Activated T-helper 1 cell treated with anti-CD3 and anti-CD28 coated beads, Interleukin-12 subunit alpha, Interleukin-12 subunit beta, Interleukin-2, Interleukin-4 antibody, amounts not matched to agents 30 ng/mL and 10 ng/mL and 1 ng/mL, durations not matched to agents 14 hours and 24 hours and 36 hours (primary cell): ENCODE data around the gene STAT2. TPM values are rescaled to one million over a fixed set of nuclear protein-coding genes. Genes with fewer than 3 reads are reported as not detected.
"Not testable (repeated sequence)": the region's sequence is repeated elsewhere in the genome, so short reads cannot be mapped to it uniquely, and the experiment has no call there.

Experiments used
- DNase-seq: peaks from one replicate; pipeline ENCODE4 v3.0.0; 2021; ENCODE audit warnings: low spot score
- H3K27ac Mint-ChIP-seq: one replicate; pipeline ENCODE4 v1.8.0; 2021; ENCODE audit warnings: mild to moderate bottlenecking, mixed read lengths
- H3K27me3 Mint-ChIP-seq: one replicate; pipeline ENCODE4 v1.8.0; 2022; ENCODE audit warnings: mild to moderate bottlenecking, moderate library complexity, mixed read lengths; ENCODE audit not compliant: insufficient read depth
- H3K36me3 Mint-ChIP-seq: one replicate; pipeline ENCODE4 v1.8.0; 2021; ENCODE audit warnings: low read depth, mixed read lengths
- H3K4me1 Mint-ChIP-seq: one replicate; pipeline ENCODE4 v1.8.0; 2021; ENCODE audit warnings: low read depth, mixed read lengths
- H3K4me3 Mint-ChIP-seq: one replicate; pipeline ENCODE4 v1.8.0; 2021; ENCODE audit warnings: mild to moderate bottlenecking, moderate library complexity, mixed read lengths
- H3K9me3 Mint-ChIP-seq: one replicate; pipeline ENCODE4 v1.8.0; 2021; ENCODE audit warnings: mixed read lengths
- intact Hi-C: fragments of 100-400 bp; cut with micrococcal nuclease; formaldehyde crosslinking; loops from one replicate; pipeline ENCODE4 v1.15.1; 2024
- total RNA-seq: library from RNA; stranded (reverse); gene quantifications from 2 replicates; pipeline ENCODE4 v1.2.3, GENCODE V29; 2022

Gene STAT2
- total RNA-seq, 1 donor from 2014 or later = 71.3 TPM

DNA sequence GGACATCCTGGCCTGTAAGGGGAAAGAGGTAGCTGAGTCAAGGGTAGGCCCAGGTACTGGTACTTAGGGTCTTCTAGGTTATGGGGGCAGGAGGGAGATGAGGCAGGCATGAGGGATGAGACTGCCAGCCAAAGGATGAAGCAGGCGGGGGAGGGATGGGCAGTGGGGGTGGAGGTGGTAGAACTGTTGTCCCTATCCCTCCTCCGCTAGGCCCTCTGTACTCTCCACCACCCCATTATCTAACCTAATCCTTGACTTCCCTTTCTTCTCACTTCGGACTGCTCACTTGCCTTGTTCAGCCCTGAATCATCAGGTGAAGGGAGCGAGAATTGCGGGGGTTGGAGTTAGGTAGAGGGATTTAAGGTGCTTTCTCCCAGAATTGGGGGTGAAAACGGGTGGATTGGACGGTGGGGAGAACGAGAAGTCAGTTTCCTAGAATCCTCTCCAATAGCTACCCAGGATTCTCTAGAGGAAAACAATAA, 26.7 kb downstream of the STAT2 start:
- no peak for DNase-seq
- Mint-ChIP-seq H3K27ac (peak overlapping the region; percentile 100), H3K4me1 (peaks cover 35% of the 10 kb centered on the region), H3K27me3 (no peaks in the 10 kb centered on the region), H3K9me3 (no peaks in the 10 kb centered on the region), H3K36me3 (no peaks in the 10 kb centered on the region), H3K4me3 (peak overlapping the region; percentile 87)
- intact Hi-C loops = loop anchor here (1.0 to 10.0 kb wide), 6 partner anchors 17 to 752 kb away; partner anchors contain the start of genes CS, NAB2, SPRYD4 and STAT2

- Mint-ChIP-seq H3K4me3 (peak overlapping the region; percentile 87), H3K4me1 (peaks cover 30% of the 10 kb centered on the region), H3K27ac (peak overlapping the region; percentile 100), H3K9me3 (no peaks in the 10 kb centered on the region), H3K36me3 (peaks cover 4% of the 10 kb centered on the region), H3K27me3 (no peaks in the 10 kb centered on the region)
- no peak for DNase-seq
- intact Hi-C loops = loop anchor here (1.0 to 10.0 kb wide), 6 partner anchors 16 to 752 kb away; partner anchors contain the start of genes CS, NAB2, SPRYD4 and STAT2
These were observed 27.3 kb downstream of the STAT2 start for GRCh38 chr12:56332512-56333196.

DNA sequence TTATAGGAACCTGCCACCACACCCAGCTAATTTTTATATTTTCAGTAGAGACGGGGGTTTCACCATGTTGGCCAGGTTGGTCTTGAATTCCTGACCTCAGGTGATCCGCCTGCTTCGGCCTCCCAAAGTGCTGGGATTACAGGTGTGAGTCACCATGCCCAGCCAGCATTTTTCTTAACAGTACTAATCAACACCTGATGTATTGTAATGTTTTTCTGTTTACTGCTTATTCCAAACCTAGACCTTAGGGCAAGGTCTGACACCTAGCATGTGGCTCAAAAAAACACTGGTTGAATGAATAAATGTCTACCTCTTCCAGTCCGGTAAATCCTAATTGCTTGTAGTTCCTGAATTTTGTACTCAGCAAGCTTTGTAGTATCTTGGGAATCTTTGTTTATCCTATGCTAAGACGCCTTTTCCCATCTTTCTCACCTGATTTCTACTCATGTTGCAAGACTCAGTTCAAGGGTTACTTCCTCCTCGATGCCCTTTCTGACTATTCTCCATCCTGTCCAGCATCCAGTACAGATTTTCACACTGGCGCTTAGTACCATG, 28.9 kb downstream of the STAT2 start:
- H3K36me3 Mint-ChIP-seq = peaks cover 15% of the 10 kb centered on the region
- DNase-seq = no peak
- no peak overlapping the region for H3K27ac Mint-ChIP-seq
- H3K27me3 Mint-ChIP-seq = no peaks in the 10 kb centered on the region
- peaks cover 16% of the 10 kb centered on the region for H3K4me1 Mint-ChIP-seq
- H3K4me3 Mint-ChIP-seq = no peak overlapping the region
- H3K9me3 Mint-ChIP-seq = no peaks in the 10 kb centered on the region
- intact Hi-C loops = loop anchor here (5.0 to 10.0 kb wide), 2 partner anchors 306 to 754 kb away; partner anchors contain the start of gene NAB2

- Mint-ChIP-seq H3K4me1 (no peaks in the 10 kb centered on the region), H3K9me3 (no peaks in the 10 kb centered on the region), H3K27me3 (no peaks in the 10 kb centered on the region), H3K27ac (no peak overlapping the region), H3K4me3 (no peak overlapping the region), H3K36me3 (peaks cover 36% of the 10 kb centered on the region)
- intact Hi-C loops = no loop called here
- no peak for DNase-seq
These were observed 33.4 kb downstream of the STAT2 start for GRCh38 chr12:56326533-56326932.

DNA sequence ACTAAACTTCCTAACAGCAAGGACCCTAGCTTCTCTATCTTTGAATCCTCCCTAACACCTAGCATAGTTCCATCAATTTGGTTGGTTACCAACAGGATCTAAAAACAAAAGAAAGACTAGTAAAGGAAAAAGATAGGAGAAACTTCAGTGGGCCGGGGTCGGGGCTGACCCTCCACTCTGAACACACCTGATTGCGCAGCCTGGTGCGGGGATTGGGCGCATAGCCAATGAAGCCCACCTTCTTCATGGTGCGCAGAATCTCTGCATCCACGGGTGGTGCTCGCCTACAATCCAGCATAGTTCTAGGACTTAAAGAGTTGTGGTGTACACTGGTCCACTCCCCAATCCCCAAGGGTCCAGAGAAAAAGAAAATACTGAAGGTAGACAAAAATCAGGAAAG, 33.8 kb downstream of the STAT2 start:
- H3K9me3 Mint-ChIP-seq = no peaks in the 10 kb centered on the region
- H3K27ac Mint-ChIP-seq = no peak overlapping the region
- H3K4me1 Mint-ChIP-seq = no peaks in the 10 kb centered on the region

DNA sequence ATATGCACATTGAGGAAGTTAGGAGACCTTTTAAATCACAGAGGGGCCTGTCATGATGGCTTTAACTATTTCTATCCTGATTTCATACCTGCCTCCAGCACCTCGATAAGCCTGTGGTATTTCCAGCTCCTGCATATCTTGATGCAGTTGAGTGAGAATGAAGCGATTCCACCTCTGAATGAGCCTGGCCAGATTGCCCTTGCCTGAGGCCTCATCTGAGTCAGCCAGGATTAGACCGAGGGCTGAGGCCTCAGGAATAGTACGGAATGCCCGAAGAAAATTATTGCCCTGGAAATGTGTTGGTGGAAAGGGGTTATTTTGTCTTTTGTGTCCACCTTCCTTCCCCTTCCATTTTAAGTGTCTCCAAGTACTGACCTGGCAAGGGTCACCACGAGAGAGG, 35.7 kb downstream of the STAT2 start:
- Mint-ChIP-seq H3K4me3 (no peak overlapping the region), H3K27ac (no peak overlapping the region), H3K9me3 (no peaks in the 10 kb centered on the region), H3K36me3 (peaks cover 40% of the 10 kb centered on the region), H3K4me1 (no peaks in the 10 kb centered on the region), H3K27me3 (no peaks in the 10 kb centered on the region)
- DNase-seq = no peak
- intact Hi-C loops = no loop called here

More for the DNA sequence above, 33.8 kb downstream of the STAT2 start:
- DNase-seq = no peak
- intact Hi-C loops = no loop called here
- H3K36me3 Mint-ChIP-seq = peaks cover 36% of the 10 kb centered on the region
- no peak overlapping the region for H3K4me3 Mint-ChIP-seq
- H3K27me3 Mint-ChIP-seq = no peaks in the 10 kb centered on the region

DNA sequence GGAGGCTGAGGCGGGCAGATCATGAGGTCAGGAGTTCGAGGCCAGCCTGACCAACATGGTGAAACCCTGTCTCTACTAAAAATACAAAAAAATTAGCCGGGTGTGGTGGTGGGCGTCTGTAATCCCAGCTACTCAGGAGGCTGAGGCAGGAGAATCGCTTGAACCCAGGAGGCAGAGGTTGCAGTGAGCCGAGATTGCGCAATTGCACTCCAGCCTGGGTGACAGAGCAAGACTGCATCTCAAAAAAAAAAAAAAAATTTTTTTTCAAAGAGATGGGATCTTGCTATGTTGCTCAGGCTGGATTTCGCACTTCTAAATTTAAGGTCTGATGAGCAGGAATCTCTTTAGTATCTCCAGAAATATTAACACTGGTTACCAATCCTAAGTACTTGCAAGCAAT, 38.3 kb downstream of the STAT2 start:
- H3K4me3 Mint-ChIP-seq, H3K27me3 Mint-ChIP-seq, intact Hi-C loops, H3K9me3 Mint-ChIP-seq, H3K27ac Mint-ChIP-seq, H3K4me1 Mint-ChIP-seq, DNase-seq: not testable (repeated sequence)
- peaks cover 35% of the 10 kb centered on the region for H3K36me3 Mint-ChIP-seq

GRCh38 chr12:56321027-56321426, 38.9 kb downstream of the STAT2 start:
- Mint-ChIP-seq H3K27me3 (no peaks in the 10 kb centered on the region), H3K27ac (no peak overlapping the region), H3K4me1 (no peaks in the 10 kb centered on the region), H3K4me3 (no peak overlapping the region), H3K36me3 (peaks cover 32% of the 10 kb centered on the region), H3K9me3 (no peaks in the 10 kb centered on the region)
- no peak for DNase-seq
- intact Hi-C loops = no loop called here

DNA sequence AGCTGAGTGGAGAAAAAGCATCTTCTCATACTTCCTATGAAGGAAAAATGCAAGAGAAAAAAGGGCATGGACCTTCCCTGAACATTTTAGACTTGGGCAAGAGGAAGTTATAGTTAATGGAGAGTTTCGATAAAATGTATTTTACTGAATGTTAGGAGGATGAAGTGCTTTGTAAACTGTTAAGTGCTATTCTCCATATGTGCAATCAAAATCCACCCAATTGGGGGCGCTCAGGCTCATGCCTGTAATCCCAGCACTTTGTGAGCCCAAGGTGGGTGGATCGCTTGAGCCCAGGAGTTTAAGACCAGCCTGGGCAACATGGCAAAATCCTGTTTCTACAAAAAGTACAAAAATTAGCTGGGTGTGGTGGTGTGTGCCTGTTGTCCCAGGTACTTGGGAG, 42.2 kb downstream of the STAT2 start:
- H3K36me3 Mint-ChIP-seq = peaks cover 23% of the 10 kb centered on the region
- DNase-seq = no peak
- no peak overlapping the region for H3K27ac Mint-ChIP-seq
- no peaks in the 10 kb centered on the region for H3K9me3 Mint-ChIP-seq
- peaks cover 12% of the 10 kb centered on the region for H3K4me1 Mint-ChIP-seq
- H3K4me3 Mint-ChIP-seq = no peak overlapping the region
- intact Hi-C loops = no loop called here
- H3K27me3 Mint-ChIP-seq = no peaks in the 10 kb centered on the region

DNA sequence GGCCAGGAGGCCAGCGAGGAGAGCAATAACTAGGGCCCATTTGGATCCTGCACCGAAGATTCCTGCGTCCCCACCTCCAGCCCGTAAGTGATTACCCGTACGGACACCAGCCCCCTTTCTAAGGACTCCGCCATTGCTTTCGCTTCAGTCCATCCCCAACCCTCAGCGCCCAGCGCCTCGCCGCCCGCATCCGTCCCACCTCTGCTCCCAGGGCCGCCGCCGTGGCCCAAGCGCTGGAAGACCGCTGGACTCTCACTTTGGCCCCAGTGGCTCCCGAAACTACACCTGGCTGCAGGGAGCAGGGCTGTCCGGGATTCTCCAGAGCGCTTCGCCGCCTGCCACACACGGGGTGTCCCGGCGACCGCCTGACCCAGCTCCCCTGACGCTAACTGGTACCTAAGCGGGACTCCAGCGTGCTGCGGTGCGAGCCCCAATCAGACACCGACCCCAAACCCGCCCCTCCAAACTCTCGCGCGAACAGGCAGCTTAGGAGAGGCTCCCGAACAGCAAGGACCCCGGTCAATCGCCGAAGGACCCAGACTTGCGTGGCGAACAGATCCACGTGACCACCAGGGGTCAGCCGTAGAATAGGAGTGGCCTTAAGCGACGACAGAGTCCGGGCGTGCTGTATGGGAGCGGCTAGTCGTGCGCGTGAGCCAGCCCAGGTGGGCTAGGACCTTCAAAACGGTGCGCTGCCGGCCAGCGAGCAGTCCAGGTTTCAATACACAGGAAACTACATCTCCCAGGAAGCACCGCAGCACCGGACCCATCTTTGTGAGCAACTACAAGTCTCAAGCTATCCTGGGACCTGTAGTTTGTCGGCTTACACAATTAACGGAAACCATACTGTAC, 44.1 kb downstream of the STAT2 start, which contains the start of gene CNPY2:
Gene CNPY2 (minus strand): TSS at position 367 of the 852 bp plus-strand sequence. CDS start 771 bp downstream, outside the sequence.
- peak within 1 kb of the TSS; percentile 98 for H3K4me3 Mint-ChIP-seq
- DNase-seq = peak; percentile 83
- no peaks in the 10 kb centered on the region for H3K9me3 Mint-ChIP-seq
- no peaks in the 10 kb centered on the region for H3K27me3 Mint-ChIP-seq
- peak within 1 kb of the TSS; percentile 96 for H3K27ac Mint-ChIP-seq
- peaks cover 12% of the 10 kb centered on the region for H3K4me1 Mint-ChIP-seq
- H3K36me3 Mint-ChIP-seq = peaks cover 20% of the 10 kb centered on the region
- intact Hi-C loops = loop anchor here (1.0 kb wide), 10 partner anchors 16 to 197 kb away; partner anchors contain the start of genes CS, IL23A, PAN2 and RNF41

DNA sequence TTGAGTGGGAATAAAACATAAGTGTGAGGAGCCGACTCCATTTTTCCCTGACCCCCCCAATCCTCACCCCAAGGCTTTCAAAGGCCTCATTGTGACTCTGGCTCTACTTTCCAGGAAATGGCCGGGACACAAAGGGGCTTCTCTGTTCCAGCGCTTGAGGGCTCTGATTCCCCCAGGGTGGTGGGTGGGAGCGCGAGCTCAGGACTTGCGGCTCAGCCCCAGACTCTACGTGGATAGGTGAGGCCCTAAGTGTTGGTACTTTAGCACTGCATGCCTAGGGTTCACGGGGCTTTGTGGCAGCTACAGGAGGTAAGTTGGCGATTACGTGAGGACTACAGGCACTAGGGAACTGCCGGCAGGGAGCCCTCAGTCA, 44.7 kb downstream of the STAT2 start:
- DNase-seq = no peak
- Mint-ChIP-seq H3K9me3 (no peaks in the 10 kb centered on the region), H3K27me3 (no peaks in the 10 kb centered on the region), H3K4me3 (peak overlapping the region; percentile 98), H3K27ac (peak overlapping the region; percentile 96), H3K36me3 (peaks cover 26% of the 10 kb centered on the region), H3K4me1 (peaks cover 12% of the 10 kb centered on the region)
- intact Hi-C loops = no loop called here

- no peak overlapping the region for H3K4me3 Mint-ChIP-seq
- no peaks in the 10 kb centered on the region for H3K27me3 Mint-ChIP-seq
- peaks cover 12% of the 10 kb centered on the region for H3K4me1 Mint-ChIP-seq
- no peaks in the 10 kb centered on the region for H3K9me3 Mint-ChIP-seq
- peaks cover 23% of the 10 kb centered on the region for H3K36me3 Mint-ChIP-seq
- DNase-seq = no peak
- H3K27ac Mint-ChIP-seq = no peak overlapping the region
- intact Hi-C loops = no loop called here
These were observed 48.9 kb downstream of the STAT2 start for GRCh38 chr12:56311003-56311402.
